OCI-LY3 (cell line): Measurements from ENCODE around the gene NLGN4Y.

ENCODE experiments used
- H2AFZ ChIP-seq: fragments of 200-600, 300-600 bp; shearing (Covaris generic); 2 replicates; pipeline ENCODE4 v1.6.0; 2014; ENCODE audit warnings: antibody characterized with exemption, low read depth, low read length
- H3K27ac ChIP-seq: fragments of 200-600, 300-600 bp; sonication (generic); 2 replicates; pipeline ENCODE4 v1.5.1; 2014; ENCODE audit warnings: mild to moderate bottlenecking, low read length, moderate library complexity, mixed read lengths
- H3K27me3 ChIP-seq: fragments of 200-600, 300-600 bp; sonication (generic); 2 replicates; pipeline ENCODE4 v1.6.1; 2014; ENCODE audit warnings: low read depth, low read length, mixed read lengths
- H3K36me3 ChIP-seq: fragments of 200-600, 300-600 bp; sonication (generic); replicated peaks from 2 replicates; pipeline ENCODE3; 2014; ENCODE audit warnings: low read depth, low read length, mixed read lengths
- H3K4me1 ChIP-seq: fragments of 300-600, 200-600 bp; sonication (generic); 2 replicates; pipeline ENCODE4 v1.6.1; 2014; ENCODE audit warnings: low read length, mixed read lengths
- H3K4me2 ChIP-seq: fragments of 200-600, 300-600 bp; sonication (generic); 2 replicates; pipeline ENCODE4 v1.6.1; 2014; ENCODE audit warnings: low read length, mixed read lengths
- H3K4me3 ChIP-seq: fragments of 300-600, 200-600 bp; sonication (generic); 2 replicates; pipeline ENCODE4 v1.5.1; 2014; ENCODE audit warnings: antibody characterized with exemption, mild to moderate bottlenecking, low read length, moderate library complexity
- H3K79me2 ChIP-seq: fragments of 300-600, 200-600 bp; shearing (Covaris generic); 2 replicates; pipeline ENCODE4 v1.6.1; 2014; ENCODE audit warnings: mild to moderate bottlenecking, low read length, mixed read lengths
- H3K9ac ChIP-seq: fragments of 300-600, 200-600 bp; shearing (Covaris generic); 2 replicates; pipeline ENCODE4 v1.6.0; 2014; ENCODE audit warnings: mild to moderate bottlenecking, low read length, moderate library complexity
- H3K9me3 ChIP-seq: fragments of 200-600, 300-600 bp; shearing (Covaris generic); 2 replicates; pipeline ENCODE4 v1.6.1; 2014; ENCODE audit warnings: low read length, mixed read lengths; ENCODE audit not compliant: insufficient read depth
- H4K20me1 ChIP-seq: fragments of 200-600, 300-600 bp; sonication (generic); 2 replicates; pipeline ENCODE4 v1.6.1; 2016; ENCODE audit warnings: low read length, mixed read lengths; ENCODE audit not compliant: insufficient read depth
- CTCF ChIP-seq: fragments of 200-600, 300-600 bp; sonication (generic); IDR thresholded peaks from 2 replicates; pipeline ENCODE4 v1.5.1; 2014; ENCODE audit warnings: antibody characterized with exemption, low read length, low read depth
- EZH2phosphoT487 ChIP-seq: fragments of 200-600 bp; shearing (Covaris generic); IDR thresholded peaks from 2 replicates; pipeline ENCODE4 v1.6.1; 2018; ENCODE audit warnings: antibody characterized with exemption, mixed run types, low read depth

Gene NLGN4Y

DNA sequence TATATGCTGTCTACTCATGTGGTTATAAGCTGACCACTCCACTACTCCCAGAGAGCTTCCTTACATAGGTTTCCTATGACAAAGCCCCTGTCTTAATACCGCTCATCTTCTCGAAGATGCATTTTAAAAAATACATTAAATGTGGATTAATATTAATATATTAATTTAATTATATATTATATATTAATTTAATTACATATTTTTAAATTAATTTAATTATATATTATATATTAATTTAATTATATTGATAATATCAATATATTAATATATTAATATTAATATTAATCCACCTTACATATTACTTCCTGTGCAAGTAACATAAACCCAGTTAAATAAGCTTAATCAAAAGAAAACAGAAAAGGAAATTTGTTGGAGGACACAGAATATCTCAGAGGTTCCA lies 19.7 kb upstream of the NLGN4Y start:
- H4K20me1 ChIP-seq = no peaks in the 10 kb centered on the region
- H3K4me1 ChIP-seq = no peaks in the 10 kb centered on the region
- no peak overlapping the region for H3K4me3 ChIP-seq
- H3K36me3 ChIP-seq = no peaks in the 10 kb centered on the region
- H3K27ac ChIP-seq = no peak overlapping the region
- no peak overlapping the region for H3K4me2 ChIP-seq
- H3K27me3 ChIP-seq = no peaks in the 10 kb centered on the region
- H3K9ac ChIP-seq = no peak overlapping the region
- H3K79me2 ChIP-seq = no peaks in the 10 kb centered on the region
- no peak overlapping the region for H2AFZ ChIP-seq
- no peaks in the 10 kb centered on the region for H3K9me3 ChIP-seq
- no peak for TF ChIP-seq CTCF
- TF ChIP-seq EZH2phosphoT487 = no peak

DNA sequence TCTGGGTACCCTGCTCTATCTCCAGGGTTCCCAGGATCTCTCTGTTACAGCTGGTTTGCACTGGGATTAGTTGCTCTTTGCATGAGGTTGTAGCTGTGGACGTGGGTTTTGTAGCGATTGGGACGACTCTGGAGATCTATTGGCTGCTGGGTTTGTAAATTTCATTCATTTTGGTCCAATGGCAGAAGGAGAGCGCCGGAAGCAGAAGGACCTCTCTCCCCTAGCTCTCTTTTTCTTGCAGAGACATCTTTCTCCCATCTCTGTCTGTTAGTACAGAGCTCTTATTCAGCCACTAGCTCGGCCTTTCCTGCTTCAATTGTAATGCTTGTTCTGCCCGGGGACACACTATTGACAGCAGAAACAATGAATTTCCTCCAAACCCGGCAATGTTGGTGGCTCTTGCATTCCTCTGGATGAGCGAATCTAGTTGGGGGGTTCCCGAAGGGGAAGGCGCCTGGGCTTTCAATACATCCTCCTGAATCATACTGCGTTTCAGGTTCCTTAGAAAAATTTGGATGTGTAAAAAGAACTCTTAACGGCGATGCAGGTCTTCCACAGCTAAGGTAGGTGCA lies 1.9 kb upstream of the NLGN4Y start:
- Histone ChIP-seq H3K4me3 (peak overlapping the region; percentile 88), H3K4me1 (peaks cover 25% of the 10 kb centered on the region), H3K9ac (no peak overlapping the region), H3K27me3 (0 out of 2 replicates have a peak, but pooled peaks cover 3% of the 10 kb centered on the region), H4K20me1 (peaks cover 8% of the 10 kb centered on the region), H2AFZ (no peak overlapping the region), H3K4me2 (peak overlapping the region; percentile 83), H3K79me2 (peaks cover 29% of the 10 kb centered on the region), H3K9me3 (no peaks in the 10 kb centered on the region), H3K27ac (no peak overlapping the region), H3K36me3 (no peaks in the 10 kb centered on the region)
- TF ChIP-seq EZH2phosphoT487 (no peak), CTCF (no peak)

DNA sequence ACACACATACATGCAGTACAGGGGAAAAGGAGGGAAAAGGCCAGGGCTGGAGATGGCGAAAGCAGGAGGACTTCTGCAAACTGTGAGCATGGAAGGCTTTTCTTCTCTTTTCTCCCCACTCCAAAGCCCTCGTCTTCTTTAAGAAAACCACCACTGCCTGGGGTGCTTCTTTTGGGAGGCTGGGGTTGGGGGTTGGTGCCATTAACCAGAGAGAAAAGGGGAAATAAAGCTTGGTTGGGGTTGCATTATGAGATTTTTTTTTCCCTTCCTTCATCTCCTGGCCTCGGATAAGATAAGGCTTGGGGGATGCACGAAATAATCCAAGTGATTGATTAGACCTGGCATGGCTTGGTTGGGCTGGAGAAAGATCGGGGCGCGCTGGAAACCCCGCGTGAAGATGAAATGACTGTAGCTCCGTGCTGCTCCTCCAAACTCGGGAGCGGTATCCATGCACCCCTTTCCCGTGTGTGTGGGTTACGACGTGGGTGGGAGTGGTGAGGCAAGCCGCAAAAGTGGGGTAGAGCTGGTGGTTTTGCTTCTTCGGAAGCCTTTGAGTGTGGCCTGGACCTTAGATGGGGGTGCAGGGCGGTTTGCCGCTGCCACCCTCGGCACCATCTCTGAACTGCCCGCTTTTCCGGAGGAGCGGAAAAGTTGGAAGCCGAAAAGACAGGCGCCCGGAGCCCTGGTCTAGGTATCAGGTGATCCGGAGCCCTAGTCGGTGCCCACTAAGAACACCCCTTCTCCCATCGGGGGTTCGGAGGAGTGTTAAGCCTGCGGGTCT lies 648 bp upstream of the NLGN4Y start:
- Histone ChIP-seq H3K4me3 (peak overlapping the region; percentile 88), H3K27ac (peak overlapping the region; percentile 52; the same call in 1 of the 2 replicates), H3K9me3 (no peaks in the 10 kb centered on the region), H3K36me3 (no peaks in the 10 kb centered on the region), H3K4me2 (peak overlapping the region; percentile 83), H3K4me1 (peaks cover 28% of the 10 kb centered on the region), H3K9ac (peak overlapping the region; percentile 97), H3K79me2 (peaks cover 40% of the 10 kb centered on the region), H2AFZ (peak overlapping the region; percentile 41), H4K20me1 (peaks cover 14% of the 10 kb centered on the region), H3K27me3 (0 out of 2 replicates have a peak, but pooled peaks cover 3% of the 10 kb centered on the region)
- TF ChIP-seq CTCF (no peak), EZH2phosphoT487 (no peak)

GRCh38 chrY:14525315-14525714 lies 986 bp downstream of the NLGN4Y start:
- peak overlapping the region; percentile 52 for H3K27ac ChIP-seq
- no peaks in the 10 kb centered on the region for H3K36me3 ChIP-seq
- H3K4me1 ChIP-seq = peaks cover 28% of the 10 kb centered on the region
- peak overlapping the region; percentile 88 for H3K4me3 ChIP-seq
- peaks cover 21% of the 10 kb centered on the region for H4K20me1 ChIP-seq
- peak overlapping the region; percentile 83 for H3K4me2 ChIP-seq
- 0 out of 2 replicates have a peak, but pooled peaks cover 3% of the 10 kb centered on the region for H3K27me3 ChIP-seq
- peaks cover 51% of the 10 kb centered on the region for H3K79me2 ChIP-seq
- TF ChIP-seq EZH2phosphoT487 = no peak
- TF ChIP-seq CTCF = no peak
- H2AFZ ChIP-seq = peak overlapping the region; percentile 68; the same call in 1 of the 2 replicates
- peak overlapping the region; percentile 97 for H3K9ac ChIP-seq
- no peaks in the 10 kb centered on the region for H3K9me3 ChIP-seq
